ENCODE data around the gene SEPHS2. TPM values are rescaled to one million over a fixed set of nuclear protein-coding genes. Genes with fewer than 3 reads are reported as not detected.

Gene SEPHS2
- total RNA-seq, 1 experiment from 2014 or later: 52.6 TPM

DNA sequence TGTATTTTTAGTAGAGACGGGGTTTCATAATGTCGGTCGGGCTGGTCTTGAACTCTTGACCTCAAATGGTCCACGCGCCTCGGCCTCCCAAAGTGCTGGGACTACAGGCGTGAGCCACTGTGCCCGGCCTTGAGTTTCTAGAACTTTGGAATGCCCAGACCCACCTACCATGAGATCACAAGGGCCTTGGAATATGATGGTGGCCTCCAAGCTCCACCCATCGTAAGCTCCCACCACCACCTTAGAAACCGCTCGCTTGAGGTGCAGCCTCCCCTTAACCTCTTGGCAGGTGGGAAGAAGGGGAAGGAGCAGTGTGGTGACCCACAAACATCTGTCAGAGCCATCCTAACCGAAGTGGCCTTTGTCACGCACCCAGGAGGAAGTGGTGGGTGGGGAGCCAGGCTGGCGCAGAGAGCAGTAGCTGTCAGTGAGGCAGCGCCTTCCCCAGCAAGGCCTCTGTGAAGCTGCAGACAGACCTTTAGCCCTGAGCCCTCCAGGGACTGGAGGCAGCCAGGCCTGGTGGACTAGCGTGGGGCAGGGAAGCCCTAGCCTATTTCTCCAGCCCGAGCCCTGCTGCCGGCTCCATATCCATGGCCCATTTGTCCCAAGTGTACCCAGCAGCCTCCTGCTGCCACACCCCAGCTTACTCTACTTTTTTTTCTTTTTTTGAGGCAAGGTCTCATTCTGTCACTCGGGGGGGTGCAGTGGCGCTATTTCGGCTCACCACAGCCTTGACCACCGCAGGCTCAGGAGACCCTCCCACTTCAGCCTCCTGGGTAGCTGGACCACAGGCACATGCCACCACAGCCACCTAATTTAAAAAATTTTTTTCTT lies 13.1 kb upstream of the SEPHS2 start:
- H2BK20ac ChIP-seq (ENCODE audit: low read depth, low read length, poor library complexity, severe bottlenecking): no peak overlapping the region
- no peaks in the 10 kb centered on the region for H3K9me3 ChIP-seq (ENCODE audit: control insufficient read depth, low read depth, low read length)
- H4K20me1 ChIP-seq (ENCODE audit: control insufficient read depth, insufficient read depth, insufficient read length): no peaks in the 10 kb centered on the region
- Mint-ChIP-seq H3K27ac (no peak overlapping the region), H3K9me3 (peaks cover 0 to 2% of the 10 kb centered on the region in 2 experiments; a peak in 1 of 5 replicates), H3K27me3 (ENCODE audit: low read depth) (peaks cover 6% of the 10 kb centered on the region), H3K4me1 (peaks cover 0 to 6% of the 10 kb centered on the region in 2 experiments; a peak in 1 of 4 replicates), H3K4me3 (no peak overlapping the region), H3K36me3 (ENCODE audit: insufficient read depth in 1 of 3, low read depth in 3 of 3) (no peaks in the 10 kb centered on the region)
- H2AK5ac ChIP-seq (ENCODE audit: insufficient read length, low read length): no peak overlapping the region
- H4K8ac ChIP-seq (replicated peaks; ENCODE audit: insufficient read length, low read depth, low read length): no peak overlapping the region
- no peak overlapping the region for H2BK5ac ChIP-seq (ENCODE audit: insufficient read length, low read length)
- no peak overlapping the region for H3K27ac ChIP-seq (ENCODE audit: insufficient read length, low read depth, low read length)
- H2BK120ac ChIP-seq (ENCODE audit: low read depth, low read length, poor library complexity, severe bottlenecking): no peak overlapping the region
- no peak overlapping the region for H3K4me2 ChIP-seq (ENCODE audit: insufficient read depth, insufficient read length, low read length)
- no peak overlapping the region for H3K23ac ChIP-seq (ENCODE audit: insufficient read length, low read depth, low read length)
- peaks cover 2% of the 10 kb centered on the region for H3K23me2 ChIP-seq (ENCODE audit: insufficient read length, low read depth, low read length, poor library complexity, severe bottlenecking)
- DNase-seq: no peak
- H2BK15ac ChIP-seq (ENCODE audit: low read depth, low read length): no peak overlapping the region
- TF ChIP-seq, protein P1, sequence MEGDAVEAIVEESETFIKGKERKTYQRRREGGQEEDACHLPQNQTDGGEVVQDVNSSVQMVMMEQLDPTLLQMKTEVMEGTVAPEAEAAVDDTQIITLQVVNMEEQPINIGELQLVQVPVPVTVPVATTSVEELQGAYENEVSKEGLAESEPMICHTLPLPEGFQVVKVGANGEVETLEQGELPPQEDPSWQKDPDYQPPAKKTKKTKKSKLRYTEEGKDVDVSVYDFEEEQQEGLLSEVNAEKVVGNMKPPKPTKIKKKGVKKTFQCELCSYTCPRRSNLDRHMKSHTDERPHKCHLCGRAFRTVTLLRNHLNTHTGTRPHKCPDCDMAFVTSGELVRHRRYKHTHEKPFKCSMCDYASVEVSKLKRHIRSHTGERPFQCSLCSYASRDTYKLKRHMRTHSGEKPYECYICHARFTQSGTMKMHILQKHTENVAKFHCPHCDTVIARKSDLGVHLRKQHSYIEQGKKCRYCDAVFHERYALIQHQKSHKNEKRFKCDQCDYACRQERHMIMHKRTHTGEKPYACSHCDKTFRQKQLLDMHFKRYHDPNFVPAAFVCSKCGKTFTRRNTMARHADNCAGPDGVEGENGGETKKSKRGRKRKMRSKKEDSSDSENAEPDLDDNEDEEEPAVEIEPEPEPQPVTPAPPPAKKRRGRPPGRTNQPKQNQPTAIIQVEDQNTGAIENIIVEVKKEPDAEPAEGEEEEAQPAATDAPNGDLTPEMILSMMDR (conservative IDR thresholded peaks at IDR 0.05): no peak
- H3K79me1 ChIP-seq (ENCODE audit: insufficient read depth, low read depth, low read length, poor library complexity, severe bottlenecking): no peaks in the 10 kb centered on the region
- H3K9ac ChIP-seq (ENCODE audit: extremely low read depth, insufficient read length, low read length): no peak overlapping the region
- H2AFZ ChIP-seq (ENCODE audit: low read length): no peak overlapping the region
- no peak overlapping the region for H3K18ac ChIP-seq (ENCODE audit: insufficient read length, low read depth, low read length)
- H3K27me3 ChIP-seq (ENCODE audit: insufficient read depth, low read length): no peaks in the 10 kb centered on the region
- H3K79me2 ChIP-seq (ENCODE audit: insufficient read depth, low read length): no peaks in the 10 kb centered on the region
- H3K4me1 ChIP-seq (ENCODE audit: insufficient read depth, low read length): no peaks in the 10 kb centered on the region
- no peak overlapping the region for H2BK12ac ChIP-seq (ENCODE audit: insufficient read length, low read depth, low read length)
- no peak overlapping the region for H3K4ac ChIP-seq (ENCODE audit: low read depth, low read length)
- H3K56ac ChIP-seq (ENCODE audit: insufficient read length, low read depth, low read length): no peak overlapping the region
- no peak overlapping the region for H4K91ac ChIP-seq (ENCODE audit: insufficient read length, low read depth, low read length)
- H3K14ac ChIP-seq (ENCODE audit: insufficient read depth, low read length): 0 out of 2 replicates have a peak overlapping the region, but pooled peaks have one; percentile 2
- H4K5ac ChIP-seq (ENCODE audit: insufficient read length, low read depth, low read length): no peak overlapping the region
- H3T11ph ChIP-seq (ENCODE audit: low read length): no peak overlapping the region
- no CpG with 5 or more reads among the region's 22 CpGs for WGBS (ENCODE audit: extremely low coverage, insufficient read length, low lambda C conversion rate)
